Activated T-helper 1 cell treated with anti-CD3 and anti-CD28 coated beads, Interleukin-12 subunit alpha, Interleukin-12 subunit beta, Interleukin-2, Interleukin-4 antibody, amounts not matched to agents 30 ng/mL and 10 ng/mL and 1 ng/mL, durations not matched to agents 14 hours and 24 hours and 36 hours (primary cell): ENCODE data around the gene AUTS2. TPM values are rescaled to one million over a fixed set of nuclear protein-coding genes. Genes with fewer than 3 reads are reported as not detected.

Experiments
- DNase-seq: peaks from one replicate; pipeline ENCODE4 v3.0.0; 2021; ENCODE audit warnings: low spot score
- H3K27ac Mint-ChIP-seq: one replicate; pipeline ENCODE4 v1.8.0; 2021; ENCODE audit warnings: mild to moderate bottlenecking, mixed read lengths
- H3K27me3 Mint-ChIP-seq: one replicate; pipeline ENCODE4 v1.8.0; 2022; ENCODE audit warnings: mild to moderate bottlenecking, moderate library complexity, mixed read lengths; ENCODE audit not compliant: insufficient read depth
- H3K36me3 Mint-ChIP-seq: one replicate; pipeline ENCODE4 v1.8.0; 2021; ENCODE audit warnings: low read depth, mixed read lengths
- H3K4me1 Mint-ChIP-seq: one replicate; pipeline ENCODE4 v1.8.0; 2021; ENCODE audit warnings: low read depth, mixed read lengths
- H3K4me3 Mint-ChIP-seq: one replicate; pipeline ENCODE4 v1.8.0; 2021; ENCODE audit warnings: mild to moderate bottlenecking, moderate library complexity, mixed read lengths
- H3K9me3 Mint-ChIP-seq: one replicate; pipeline ENCODE4 v1.8.0; 2021; ENCODE audit warnings: mixed read lengths
- intact Hi-C: fragments of 100-400 bp; cut with micrococcal nuclease; formaldehyde crosslinking; loops from one replicate; pipeline ENCODE4 v1.15.1; 2024
- total RNA-seq: library from RNA; stranded (reverse); gene quantifications from 2 replicates; pipeline ENCODE4 v1.2.3, GENCODE V29; 2022

Gene AUTS2
- total RNA-seq, 1 donor from 2014 or later, result 2.7 TPM

- DNase-seq, result no peak
- Mint-ChIP-seq H3K27ac (no peak overlapping the region), H3K4me3 (no peak overlapping the region), H3K36me3 (no peaks in the 10 kb centered on the region), H3K4me1 (no peaks in the 10 kb centered on the region), H3K9me3 (no peaks in the 10 kb centered on the region), H3K27me3 (no peaks in the 10 kb centered on the region)
- intact Hi-C loops, result no loop called here
Measured at GRCh38 chr7:70632400-70632799, 1034.1 kb downstream of the AUTS2 start.

DNA sequence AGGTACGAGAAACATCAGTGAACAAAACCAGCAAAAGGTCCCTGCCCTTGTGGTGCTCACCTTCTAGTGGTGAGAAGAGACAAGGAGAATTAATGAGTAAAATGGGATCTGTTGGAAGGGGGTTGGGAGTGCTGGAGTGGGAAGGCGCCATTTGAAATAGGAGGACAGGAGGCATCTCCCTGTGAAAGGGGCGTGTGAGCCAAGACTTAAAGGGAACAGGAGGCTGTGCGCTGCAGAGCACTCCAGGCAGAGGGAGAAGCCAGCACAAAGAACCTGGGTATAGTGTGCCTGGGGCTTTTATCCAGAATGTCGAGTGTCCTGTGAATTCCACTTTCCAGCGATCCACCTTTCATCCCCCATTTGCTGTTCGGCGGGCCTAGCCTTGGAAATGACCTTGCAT is 1035.8 kb downstream of the AUTS2 start:
- Mint-ChIP-seq H3K4me3 (no peak overlapping the region), H3K27ac (no peak overlapping the region), H3K27me3 (no peaks in the 10 kb centered on the region), H3K9me3 (no peaks in the 10 kb centered on the region), H3K4me1 (no peaks in the 10 kb centered on the region), H3K36me3 (no peaks in the 10 kb centered on the region)
- no peak for DNase-seq
- intact Hi-C loops, result no loop called here

DNA sequence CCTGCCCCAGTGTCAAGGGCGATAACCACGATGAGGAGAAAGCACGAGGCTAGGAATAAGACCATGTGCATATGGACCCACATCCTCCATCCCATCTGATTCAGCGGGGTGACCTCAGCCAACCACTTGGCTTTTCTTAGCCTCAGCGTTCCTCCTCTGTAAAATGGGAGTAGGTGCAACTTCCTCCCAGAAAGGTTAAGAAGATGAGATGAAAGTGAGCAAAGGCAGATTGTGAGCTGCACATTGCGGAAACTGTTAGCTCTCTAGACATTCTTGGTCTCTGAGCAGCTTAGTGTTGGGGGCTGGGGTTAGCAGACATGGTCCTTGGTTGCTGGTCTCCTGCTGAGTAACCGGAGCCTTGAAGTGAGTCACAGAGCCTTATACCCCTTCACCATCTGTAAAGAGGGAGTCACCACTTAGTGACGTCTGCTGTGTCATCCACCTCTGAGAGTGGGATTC is 1036.4 kb downstream of the AUTS2 start:
- no peaks in the 10 kb centered on the region for H3K9me3 Mint-ChIP-seq
- H3K4me1 Mint-ChIP-seq, result no peaks in the 10 kb centered on the region
- intact Hi-C loops, result no loop called here
- no peak overlapping the region for H3K4me3 Mint-ChIP-seq
- no peak overlapping the region for H3K27ac Mint-ChIP-seq
- no peaks in the 10 kb centered on the region for H3K36me3 Mint-ChIP-seq
- no peaks in the 10 kb centered on the region for H3K27me3 Mint-ChIP-seq
- DNase-seq, result no peak

GRCh38 chr7:70635633-70636032 is 1037.4 kb downstream of the AUTS2 start:
- no peaks in the 10 kb centered on the region for H3K9me3 Mint-ChIP-seq
- intact Hi-C loops, result no loop called here
- no peak for DNase-seq
- no peak overlapping the region for H3K4me3 Mint-ChIP-seq
- H3K27ac Mint-ChIP-seq, result no peak overlapping the region
- H3K27me3 Mint-ChIP-seq, result no peaks in the 10 kb centered on the region
- H3K4me1 Mint-ChIP-seq, result no peaks in the 10 kb centered on the region
- no peaks in the 10 kb centered on the region for H3K36me3 Mint-ChIP-seq

DNA sequence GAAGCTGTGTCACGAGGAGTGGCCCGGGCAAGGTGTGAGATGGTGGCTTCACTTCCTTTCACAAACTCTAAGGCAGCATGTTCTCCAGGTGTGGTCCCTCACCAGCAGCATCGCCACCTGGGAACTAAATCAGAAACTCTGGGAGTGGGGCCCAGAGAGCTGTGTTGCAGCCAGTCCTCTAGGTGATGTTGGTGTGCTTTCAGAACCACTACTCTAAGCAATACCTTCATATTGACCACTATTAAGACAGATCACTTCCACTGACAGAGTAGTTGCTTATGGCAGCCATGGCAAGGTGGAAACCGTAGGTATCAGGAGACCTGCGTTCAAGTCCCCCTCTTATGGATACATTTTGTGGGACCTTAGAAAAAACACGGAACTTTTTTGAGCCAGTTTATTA is 1037.9 kb downstream of the AUTS2 start:
- H3K9me3 Mint-ChIP-seq, result no peaks in the 10 kb centered on the region

DNA sequence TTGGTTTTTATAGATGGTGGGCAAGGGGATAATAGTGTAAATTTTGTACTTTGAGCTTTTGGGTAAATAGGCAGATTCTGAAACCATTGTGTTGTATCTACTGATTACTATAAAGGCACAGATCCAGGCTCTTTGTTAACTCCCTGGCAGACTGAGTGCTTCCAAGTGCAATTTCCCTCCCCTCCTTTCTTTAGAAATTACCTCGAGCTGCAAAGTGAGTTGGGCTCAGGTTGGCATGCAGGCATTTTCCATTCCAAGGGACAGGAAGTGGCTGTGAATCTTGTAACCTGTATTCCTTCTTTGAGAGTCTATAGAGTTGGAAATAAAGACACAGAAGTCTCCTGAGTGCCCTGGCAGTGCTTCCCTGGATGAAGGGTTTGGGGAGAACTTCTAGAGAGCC is 1039.5 kb downstream of the AUTS2 start:
- no peaks in the 10 kb centered on the region for H3K4me1 Mint-ChIP-seq
- intact Hi-C loops, result no loop called here

More for the DNA sequence above, 1037.9 kb downstream of the AUTS2 start:
- intact Hi-C loops, result no loop called here
- Mint-ChIP-seq H3K4me3 (no peak overlapping the region), H3K36me3 (no peaks in the 10 kb centered on the region), H3K27ac (no peak overlapping the region), H3K4me1 (no peaks in the 10 kb centered on the region), H3K27me3 (no peaks in the 10 kb centered on the region)
- DNase-seq, result no peak

DNA sequence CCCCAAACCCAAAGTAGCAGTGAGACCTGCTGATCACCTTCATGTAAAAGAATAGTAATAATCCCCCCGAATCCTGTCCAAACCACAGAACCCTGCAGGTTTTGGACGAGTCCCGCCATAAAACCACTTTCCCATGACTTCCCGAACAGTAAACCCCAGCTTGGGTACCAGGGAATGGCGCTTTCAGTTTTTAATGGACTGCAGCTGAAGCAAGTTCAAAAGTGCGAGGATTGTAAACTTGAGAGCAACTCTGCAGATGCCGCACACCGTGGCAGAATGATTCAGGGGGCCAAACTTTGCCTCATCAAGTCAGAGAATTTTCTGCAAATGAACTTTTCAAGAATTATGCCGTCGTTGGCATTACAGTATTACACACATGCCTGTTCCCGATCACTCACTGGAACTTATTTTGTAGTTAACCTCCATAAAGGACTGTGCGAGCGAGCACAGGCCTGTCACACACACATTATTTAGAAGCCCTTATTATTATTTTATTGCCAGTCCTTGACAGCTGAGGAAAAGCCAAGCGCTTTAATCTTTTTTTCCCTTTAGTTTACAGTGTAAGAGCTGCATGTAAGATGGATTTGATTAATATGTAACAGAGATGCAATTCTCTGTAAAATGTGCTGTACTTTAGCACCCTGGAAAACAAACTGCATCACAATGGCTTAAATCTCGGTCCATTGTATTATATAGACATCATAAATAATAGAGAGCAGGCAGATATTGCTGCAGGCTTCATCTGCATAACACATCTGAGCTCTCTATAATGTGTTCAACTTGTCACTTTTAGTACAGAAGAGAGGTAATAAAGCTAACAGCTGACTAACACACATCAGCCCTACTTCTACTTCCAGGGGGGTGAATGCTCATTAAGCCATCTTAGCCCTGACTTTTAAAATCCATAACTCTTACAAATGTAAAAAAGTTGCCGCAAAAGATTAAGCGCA is 1040.2 kb downstream of the AUTS2 start:
- no peaks in the 10 kb centered on the region for H3K36me3 Mint-ChIP-seq
- no peaks in the 10 kb centered on the region for H3K27me3 Mint-ChIP-seq
- no peaks in the 10 kb centered on the region for H3K4me1 Mint-ChIP-seq
- H3K9me3 Mint-ChIP-seq, result no peaks in the 10 kb centered on the region
- no peak overlapping the region for H3K4me3 Mint-ChIP-seq
- DNase-seq, result no peak
- H3K27ac Mint-ChIP-seq, result no peak overlapping the region
- intact Hi-C loops, result no loop called here

More for the DNA sequence above, 1039.5 kb downstream of the AUTS2 start:
- H3K4me3 Mint-ChIP-seq, result no peak overlapping the region
- H3K27ac Mint-ChIP-seq, result no peak overlapping the region
- no peaks in the 10 kb centered on the region for H3K36me3 Mint-ChIP-seq
- DNase-seq, result no peak
- no peaks in the 10 kb centered on the region for H3K9me3 Mint-ChIP-seq
- H3K27me3 Mint-ChIP-seq, result no peaks in the 10 kb centered on the region

DNA sequence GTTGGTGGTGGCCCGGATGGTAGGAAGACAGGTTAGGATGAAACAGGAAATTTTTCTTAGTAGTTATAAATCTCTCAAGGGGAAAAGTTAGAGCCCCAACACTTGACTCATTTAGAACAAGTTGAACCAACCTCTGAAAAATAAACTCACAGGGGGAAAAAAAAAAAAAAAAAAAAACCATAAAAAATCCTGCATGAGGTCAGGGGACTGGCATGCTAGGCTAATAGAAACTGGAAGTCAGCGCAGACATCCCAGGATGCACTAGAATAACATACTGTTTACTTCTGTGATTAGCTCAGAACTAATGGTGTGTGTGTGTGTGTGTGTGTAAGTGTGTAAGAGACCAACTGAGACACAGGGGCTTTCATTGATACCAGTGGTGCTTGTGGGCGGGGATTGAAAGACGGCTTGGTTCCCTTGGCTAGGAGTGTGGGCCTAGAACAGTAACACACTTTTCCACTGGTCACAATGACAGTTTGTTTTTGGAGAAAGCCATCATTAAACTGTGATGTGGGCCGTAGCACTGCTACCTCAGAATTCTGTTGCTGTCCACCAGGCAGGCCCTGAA is 1042.1 kb downstream of the AUTS2 start:
- Mint-ChIP-seq H3K36me3 (no peaks in the 10 kb centered on the region), H3K4me3 (no peak overlapping the region), H3K9me3 (no peaks in the 10 kb centered on the region), H3K27ac (no peak overlapping the region), H3K27me3 (no peaks in the 10 kb centered on the region), H3K4me1 (no peaks in the 10 kb centered on the region)
- intact Hi-C loops, result no loop called here
- no peak for DNase-seq

GRCh38 chr7:70641882-70642281 is 1043.6 kb downstream of the AUTS2 start:
- peaks cover 2% of the 10 kb centered on the region for H3K27me3 Mint-ChIP-seq
- no peaks in the 10 kb centered on the region for H3K36me3 Mint-ChIP-seq
- no peaks in the 10 kb centered on the region for H3K4me1 Mint-ChIP-seq
- DNase-seq, result no peak
- intact Hi-C loops, result no loop called here
- no peak overlapping the region for H3K27ac Mint-ChIP-seq
- no peaks in the 10 kb centered on the region for H3K9me3 Mint-ChIP-seq
- H3K4me3 Mint-ChIP-seq, result no peak overlapping the region

GRCh38 chr7:70645279-70645678 is 1047.0 kb downstream of the AUTS2 start:
- Mint-ChIP-seq H3K4me3 (no peak overlapping the region), H3K27ac (no peak overlapping the region), H3K4me1 (peaks cover 15% of the 10 kb centered on the region), H3K36me3 (no peaks in the 10 kb centered on the region), H3K27me3 (peaks cover 2% of the 10 kb centered on the region), H3K9me3 (no peaks in the 10 kb centered on the region)
- DNase-seq, result no peak
- intact Hi-C loops, result loop anchor here (5.0 kb wide), 1 partner anchor 52 kb away; no protein-coding TSS in a partner anchor

DNA sequence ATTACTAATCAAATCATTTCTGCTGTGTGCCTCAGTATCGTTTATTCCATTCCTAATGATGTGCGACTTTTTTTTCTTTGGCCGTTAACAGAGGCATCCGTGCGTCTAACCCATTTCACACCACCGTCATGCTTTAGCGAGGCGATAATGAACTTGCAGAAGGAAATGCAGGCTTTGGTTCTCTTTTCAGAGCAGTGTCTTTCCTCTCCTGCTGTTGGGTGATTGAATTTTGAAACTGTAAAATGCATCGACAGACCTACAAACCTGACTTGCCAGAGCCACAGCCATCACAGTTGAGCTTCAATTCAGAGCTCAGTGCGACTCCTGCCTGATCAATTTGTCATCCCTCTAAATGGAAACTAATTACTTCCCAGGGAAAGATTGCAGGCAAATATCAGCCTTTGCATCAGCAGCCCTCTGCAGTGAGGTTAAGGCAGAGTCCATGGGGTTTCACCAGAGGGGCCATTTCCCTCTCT is 1047.6 kb downstream of the AUTS2 start:
- H3K4me3 Mint-ChIP-seq, result no peak overlapping the region
- H3K9me3 Mint-ChIP-seq, result peaks cover 5% of the 10 kb centered on the region
- no peak for DNase-seq
- peaks cover 15% of the 10 kb centered on the region for H3K4me1 Mint-ChIP-seq
- H3K36me3 Mint-ChIP-seq, result no peaks in the 10 kb centered on the region
- intact Hi-C loops, result loop anchor here (5.0 kb wide), 1 partner anchor 51 kb away; no protein-coding TSS in a partner anchor
- H3K27ac Mint-ChIP-seq, result no peak overlapping the region
- peaks cover 2% of the 10 kb centered on the region for H3K27me3 Mint-ChIP-seq

- H3K4me1 Mint-ChIP-seq, result peaks cover 15% of the 10 kb centered on the region
- peaks cover 10% of the 10 kb centered on the region for H3K9me3 Mint-ChIP-seq
- DNase-seq, result no peak
- H3K36me3 Mint-ChIP-seq, result no peaks in the 10 kb centered on the region
- H3K4me3 Mint-ChIP-seq, result no peak overlapping the region
- peaks cover 6% of the 10 kb centered on the region for H3K27me3 Mint-ChIP-seq
- H3K27ac Mint-ChIP-seq, result no peak overlapping the region
- intact Hi-C loops, result loop anchor here (5.0 kb wide), 1 partner anchor 51 kb away; no protein-coding TSS in a partner anchor
Measured at GRCh38 chr7:70646536-70647248, 1048.4 kb downstream of the AUTS2 start.
